OCI-LY3 (cell line): ENCODE results near the gene IRF9.

Experiments
- H2AFZ ChIP-seq: fragments of 200-600, 300-600 bp; shearing (Covaris generic); 2 replicates; pipeline ENCODE4 v1.6.0; 2014; ENCODE audit warnings: antibody characterized with exemption, low read depth, low read length
- H3K27ac ChIP-seq: fragments of 200-600, 300-600 bp; sonication (generic); 2 replicates; pipeline ENCODE4 v1.5.1; 2014; ENCODE audit warnings: mild to moderate bottlenecking, low read length, moderate library complexity, mixed read lengths
- H3K27me3 ChIP-seq: fragments of 200-600, 300-600 bp; sonication (generic); 2 replicates; pipeline ENCODE4 v1.6.1; 2014; ENCODE audit warnings: low read depth, low read length, mixed read lengths
- H3K36me3 ChIP-seq: fragments of 200-600, 300-600 bp; sonication (generic); replicated peaks from 2 replicates; pipeline ENCODE3; 2014; ENCODE audit warnings: low read depth, low read length, mixed read lengths
- H3K4me1 ChIP-seq: fragments of 300-600, 200-600 bp; sonication (generic); 2 replicates; pipeline ENCODE4 v1.6.1; 2014; ENCODE audit warnings: low read length, mixed read lengths
- H3K4me2 ChIP-seq: fragments of 200-600, 300-600 bp; sonication (generic); 2 replicates; pipeline ENCODE4 v1.6.1; 2014; ENCODE audit warnings: low read length, mixed read lengths
- H3K4me3 ChIP-seq: fragments of 300-600, 200-600 bp; sonication (generic); 2 replicates; pipeline ENCODE4 v1.5.1; 2014; ENCODE audit warnings: antibody characterized with exemption, mild to moderate bottlenecking, low read length, moderate library complexity
- H3K79me2 ChIP-seq: fragments of 300-600, 200-600 bp; shearing (Covaris generic); 2 replicates; pipeline ENCODE4 v1.6.1; 2014; ENCODE audit warnings: mild to moderate bottlenecking, low read length, mixed read lengths
- H3K9ac ChIP-seq: fragments of 300-600, 200-600 bp; shearing (Covaris generic); 2 replicates; pipeline ENCODE4 v1.6.0; 2014; ENCODE audit warnings: mild to moderate bottlenecking, low read length, moderate library complexity
- H3K9me3 ChIP-seq: fragments of 200-600, 300-600 bp; shearing (Covaris generic); 2 replicates; pipeline ENCODE4 v1.6.1; 2014; ENCODE audit warnings: low read length, mixed read lengths; ENCODE audit not compliant: insufficient read depth
- H4K20me1 ChIP-seq: fragments of 200-600, 300-600 bp; sonication (generic); 2 replicates; pipeline ENCODE4 v1.6.1; 2016; ENCODE audit warnings: low read length, mixed read lengths; ENCODE audit not compliant: insufficient read depth
- CTCF ChIP-seq: fragments of 200-600, 300-600 bp; sonication (generic); IDR thresholded peaks from 2 replicates; pipeline ENCODE4 v1.5.1; 2014; ENCODE audit warnings: antibody characterized with exemption, low read length, low read depth
- EZH2phosphoT487 ChIP-seq: fragments of 200-600 bp; shearing (Covaris generic); IDR thresholded peaks from 2 replicates; pipeline ENCODE4 v1.6.1; 2018; ENCODE audit warnings: antibody characterized with exemption, mixed run types, low read depth

The IRF9 gene

GRCh38 chr14:24135834-24136683 lies 25.0 kb upstream of the IRF9 start, which contains the start of gene PSME1:
TSS of gene PSME1 (plus strand) at chr14:24136194. CDS start at chr14:24136263, 69 bp downstream.
- peak within 1 kb of the TSS; percentile 82 for H2AFZ ChIP-seq
- no peaks in the 10 kb centered on the region; the same call in 1 of the 2 replicates for H4K20me1 ChIP-seq
- peak within 1 kb of the TSS; percentile 94 for H3K4me3 ChIP-seq
- H3K9ac ChIP-seq = peak within 1 kb of the TSS; percentile 98
- peak within 1 kb of the TSS; percentile 94 for H3K4me2 ChIP-seq
- H3K79me2 ChIP-seq = peaks cover 51% of the 10 kb centered on the region
- no peaks in the 10 kb centered on the region for H3K27me3 ChIP-seq
- no peaks in the 10 kb centered on the region for H3K9me3 ChIP-seq
- H3K4me1 ChIP-seq = peaks cover 28% of the 10 kb centered on the region
- H3K27ac ChIP-seq = peak within 1 kb of the TSS; percentile 87
- TF ChIP-seq EZH2phosphoT487 = no peak
- TF ChIP-seq CTCF = no peak
- H3K36me3 ChIP-seq = peaks cover 31% of the 10 kb centered on the region

- H3K9me3 ChIP-seq = no peaks in the 10 kb centered on the region
- H3K4me1 ChIP-seq = peaks cover 27% of the 10 kb centered on the region
- peak overlapping the region; percentile 98 for H3K9ac ChIP-seq
- no peak overlapping the region for H2AFZ ChIP-seq
- H4K20me1 ChIP-seq = no peaks in the 10 kb centered on the region; the same call in 1 of the 2 replicates
- peak overlapping the region; percentile 94 for H3K4me2 ChIP-seq
- TF ChIP-seq EZH2phosphoT487 (no peak), CTCF (no peak)
- peaks cover 31% of the 10 kb centered on the region for H3K36me3 ChIP-seq
- peak overlapping the region; percentile 94 for H3K4me3 ChIP-seq
- H3K79me2 ChIP-seq = peaks cover 52% of the 10 kb centered on the region
- no peaks in the 10 kb centered on the region for H3K27me3 ChIP-seq
- peak overlapping the region; percentile 87 for H3K27ac ChIP-seq
Observed at GRCh38 chr14:24136684-24137528, 24.2 kb upstream of the IRF9 start.

- Histone ChIP-seq H3K27me3 (no peaks in the 10 kb centered on the region), H3K27ac (peak overlapping the region; percentile 87; the same call in 1 of the 2 replicates), H4K20me1 (no peaks in the 10 kb centered on the region; the same call in 1 of the 2 replicates), H3K79me2 (peaks cover 52% of the 10 kb centered on the region), H3K4me2 (peak overlapping the region; percentile 94; the same call in 1 of the 2 replicates), H3K4me3 (no peak overlapping the region), H2AFZ (no peak overlapping the region), H3K4me1 (peaks cover 31% of the 10 kb centered on the region), H3K36me3 (peaks cover 31% of the 10 kb centered on the region), H3K9ac (no peak overlapping the region), H3K9me3 (no peaks in the 10 kb centered on the region)
- no peak for TF ChIP-seq CTCF
- TF ChIP-seq EZH2phosphoT487 = no peak
Observed at GRCh38 chr14:24137529-24138395, 23.3 kb upstream of the IRF9 start.
